ENCODE measurements around the gene TGFBR3.

Gene TGFBR3

GRCh38 chr1:91711504-91712247 lies 174.3 kb downstream of the TGFBR3 start:
- DNase-seq (ENCODE audit: low read depth in 2 of 2) = no peak

- no peak for DNase-seq (ENCODE audit: low read depth in 2 of 2)
These were observed 175.7 kb downstream of the TGFBR3 start for GRCh38 chr1:91710261-91710660.

DNA sequence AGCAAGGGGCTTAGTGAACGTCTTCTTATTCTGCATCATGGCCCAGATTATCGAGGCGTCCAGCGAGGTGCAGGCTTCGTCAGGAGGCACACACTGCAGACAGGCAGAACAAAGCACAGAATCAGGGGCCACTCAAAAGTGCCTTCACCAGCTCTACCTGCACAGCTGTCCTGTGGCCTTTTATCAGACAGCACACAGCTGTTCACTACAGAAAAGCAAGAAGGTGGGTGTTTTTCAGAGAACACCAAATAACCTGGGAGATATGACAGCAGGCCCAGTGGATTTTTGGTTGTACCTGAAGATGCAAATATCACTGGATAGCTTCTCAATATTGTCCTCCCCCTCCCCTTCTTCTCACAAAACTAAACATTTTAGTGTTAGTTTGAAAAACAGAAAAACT lies 177.3 kb downstream of the TGFBR3 start:
- no peak for DNase-seq (ENCODE audit: low read depth in 2 of 2)

GRCh38 chr1:91707890-91708218 lies 178.1 kb downstream of the TGFBR3 start:
- DNase-seq (ENCODE audit: low read depth in 2 of 2) = no peak

GRCh38 chr1:91707114-91707889 lies 178.6 kb downstream of the TGFBR3 start:
- no peak for DNase-seq (ENCODE audit: low read depth in 2 of 2)

GRCh38 chr1:91706140-91706957 lies 179.6 kb downstream of the TGFBR3 start:
- no peak for DNase-seq (ENCODE audit: low read depth in 2 of 2)

DNA sequence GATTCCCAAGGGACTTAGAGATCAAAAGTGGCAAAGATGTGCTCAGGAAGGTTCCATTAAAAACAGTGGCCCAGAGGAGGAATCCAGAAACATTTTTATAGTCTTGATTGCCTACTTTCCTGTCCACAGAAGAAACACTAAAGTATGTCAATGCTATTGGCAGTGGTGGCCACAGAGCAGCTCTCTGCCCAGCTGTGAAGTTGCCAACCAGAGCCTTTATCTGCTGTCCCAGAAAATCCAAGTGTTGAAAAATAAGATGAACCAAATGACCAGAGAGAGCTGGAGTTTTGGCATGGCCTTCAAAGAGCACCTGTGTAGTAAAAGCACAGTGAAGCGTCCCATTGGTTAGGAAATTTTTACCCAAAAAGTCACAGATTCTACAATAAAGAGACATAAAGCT lies 181.2 kb downstream of the TGFBR3 start:
- no peak for DNase-seq (ENCODE audit: low read depth in 2 of 2)

- no peak for DNase-seq (ENCODE audit: low read depth in 2 of 2)
These were observed 182.9 kb downstream of the TGFBR3 start for GRCh38 chr1:91703095-91703494.

GRCh38 chr1:91701472-91701869 lies 184.5 kb downstream of the TGFBR3 start:
- DNase-seq (ENCODE audit: low read depth in 2 of 2) = no peak

DNA sequence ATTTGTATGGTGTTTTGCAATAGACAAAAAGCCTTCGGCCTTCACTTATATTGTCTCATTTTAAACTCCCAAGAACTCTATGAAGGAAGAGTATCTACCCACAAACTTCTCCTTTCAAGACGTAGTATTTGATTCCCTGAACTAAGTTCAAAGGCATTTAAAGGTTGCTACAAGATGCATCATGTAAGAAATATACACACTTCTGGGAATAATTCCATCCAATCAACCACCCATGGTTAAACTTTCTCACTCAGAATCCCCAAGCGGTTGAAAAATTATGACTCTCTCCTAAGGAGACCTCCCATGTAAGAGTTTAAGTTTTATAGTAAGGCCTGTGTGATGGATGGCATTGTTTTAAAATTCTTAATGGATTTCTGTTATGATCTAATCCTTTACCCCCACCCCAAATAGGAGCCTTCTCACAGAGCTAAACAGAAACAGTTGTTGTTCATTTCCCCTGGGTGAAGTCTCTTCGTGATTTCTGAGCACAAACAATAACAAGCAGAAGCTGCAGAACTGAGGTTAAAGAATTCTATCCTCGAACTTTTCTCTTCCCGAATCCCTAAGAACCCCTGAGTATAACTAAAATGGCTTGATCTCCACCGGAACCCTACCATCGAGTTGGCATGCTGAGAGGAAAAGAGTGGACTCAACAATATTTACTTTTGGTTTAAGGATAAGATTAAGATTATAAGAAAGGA lies 185.0 kb downstream of the TGFBR3 start:
- no peak for DNase-seq (ENCODE audit: low read depth in 2 of 2)

DNA sequence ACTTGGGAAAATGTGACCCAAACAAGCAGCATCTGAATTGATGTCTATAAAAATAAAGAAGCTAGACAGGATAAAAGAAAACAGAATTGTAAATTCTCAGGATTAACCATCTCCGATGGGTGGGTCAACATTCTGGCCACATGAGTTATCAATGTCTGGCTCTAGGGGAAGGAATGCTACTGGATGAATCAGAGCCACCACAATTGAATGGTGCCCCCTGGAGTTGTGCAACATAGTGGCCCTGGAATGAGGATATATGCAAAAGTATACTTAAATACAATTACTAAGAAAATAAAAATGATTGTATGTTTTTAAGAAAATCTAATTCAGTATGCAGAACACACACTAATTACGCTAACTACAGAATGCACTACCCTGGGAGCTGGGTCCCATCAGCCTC lies 185.6 kb downstream of the TGFBR3 start:
- DNase-seq (ENCODE audit: low read depth in 2 of 2) = no peak

GRCh38 chr1:91699339-91699974 lies 186.5 kb downstream of the TGFBR3 start:
- DNase-seq (ENCODE audit: low read depth in 2 of 2) = no peak

DNA sequence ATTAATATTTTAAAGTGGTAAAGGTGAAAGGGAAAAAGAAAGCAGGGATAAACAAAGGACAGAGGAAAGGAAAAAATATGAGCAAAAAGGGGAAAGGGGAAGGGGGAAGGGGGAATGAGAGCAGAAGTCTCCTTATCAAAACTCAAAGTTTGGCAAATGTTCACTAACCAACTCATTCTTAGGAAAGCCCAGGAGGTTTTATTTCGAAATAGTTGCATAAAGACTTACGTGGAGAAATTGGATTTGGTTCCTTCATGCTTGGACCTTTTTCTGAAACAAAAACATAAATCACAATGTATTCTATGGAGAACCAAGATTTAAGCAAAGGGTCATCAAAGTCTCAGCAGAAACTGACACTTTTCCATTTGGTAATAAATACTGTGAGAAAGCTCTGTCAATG lies 188.1 kb downstream of the TGFBR3 start:
- no peak for DNase-seq (ENCODE audit: low read depth in 2 of 2)

DNA sequence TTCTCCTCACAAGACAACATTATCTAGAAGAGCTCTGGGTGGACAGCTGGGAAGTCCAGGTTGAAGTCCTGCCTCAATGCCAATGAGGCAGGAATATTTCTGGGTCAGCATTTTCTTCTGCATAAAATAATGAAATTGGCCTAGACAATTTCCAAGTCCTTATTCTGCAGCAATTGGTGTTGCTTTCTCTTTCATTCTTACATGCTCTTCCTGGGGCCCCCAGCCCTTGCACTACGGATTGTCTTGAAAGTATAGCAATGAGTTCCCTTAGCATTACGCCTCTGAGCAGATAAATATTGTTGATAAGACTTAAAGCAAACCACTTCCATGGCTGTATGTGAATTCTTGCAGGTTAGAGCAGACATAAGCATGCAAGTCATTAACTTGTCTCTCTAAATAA lies 188.5 kb downstream of the TGFBR3 start:
- no peak for DNase-seq (ENCODE audit: low read depth in 2 of 2)

DNA sequence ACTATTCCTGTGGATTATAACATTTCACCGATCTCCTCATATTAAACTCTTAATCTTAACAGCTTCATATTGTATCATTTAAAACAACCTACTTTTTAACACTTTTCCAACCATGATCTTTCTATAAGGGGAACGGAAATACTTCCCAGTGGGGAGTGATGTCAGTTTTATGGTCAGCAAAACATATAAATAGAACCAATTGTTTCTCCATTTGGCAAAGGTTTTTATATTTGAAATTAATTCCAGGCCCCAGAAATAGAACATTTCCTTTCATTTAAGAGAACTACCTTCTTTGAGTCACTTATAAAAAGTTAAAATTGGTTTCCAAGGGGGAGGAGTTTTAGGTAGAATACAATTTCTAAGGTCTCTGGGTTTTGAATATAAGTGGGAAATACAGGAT lies 189.6 kb downstream of the TGFBR3 start:
- no peak for DNase-seq (ENCODE audit: low read depth in 2 of 2)

- DNase-seq (ENCODE audit: low read depth in 2 of 2) = no peak
These were observed 192.4 kb downstream of the TGFBR3 start for GRCh38 chr1:91693557-91693956.

DNA sequence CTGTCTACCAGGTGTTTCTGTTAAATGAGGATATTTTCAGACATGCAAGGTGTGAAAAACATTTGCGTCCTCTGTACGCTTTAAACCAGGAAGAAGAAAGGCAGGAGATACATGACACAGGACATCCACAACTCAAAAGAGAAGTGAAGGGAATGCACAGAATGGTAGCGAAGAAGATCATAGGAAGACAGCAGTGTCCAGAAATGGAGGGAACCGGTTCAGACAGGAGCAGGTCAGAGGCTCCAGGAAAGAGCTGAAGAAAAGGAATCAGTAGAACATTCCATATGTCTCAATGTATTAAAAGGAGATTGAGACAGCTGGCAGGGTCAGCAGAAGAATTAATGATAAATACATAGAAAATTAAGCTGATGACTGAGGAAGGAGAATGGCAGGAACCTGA lies 194.4 kb downstream of the TGFBR3 start:
- no peak for DNase-seq (ENCODE audit: low read depth in 2 of 2)

- DNase-seq (ENCODE audit: low read depth in 2 of 2) = no peak
These were observed 196.1 kb downstream of the TGFBR3 start for GRCh38 chr1:91689641-91690481.

GRCh38 chr1:91687452-91687851 lies 198.5 kb downstream of the TGFBR3 start:
- DNase-seq (ENCODE audit: low read depth in 2 of 2) = no peak

DNA sequence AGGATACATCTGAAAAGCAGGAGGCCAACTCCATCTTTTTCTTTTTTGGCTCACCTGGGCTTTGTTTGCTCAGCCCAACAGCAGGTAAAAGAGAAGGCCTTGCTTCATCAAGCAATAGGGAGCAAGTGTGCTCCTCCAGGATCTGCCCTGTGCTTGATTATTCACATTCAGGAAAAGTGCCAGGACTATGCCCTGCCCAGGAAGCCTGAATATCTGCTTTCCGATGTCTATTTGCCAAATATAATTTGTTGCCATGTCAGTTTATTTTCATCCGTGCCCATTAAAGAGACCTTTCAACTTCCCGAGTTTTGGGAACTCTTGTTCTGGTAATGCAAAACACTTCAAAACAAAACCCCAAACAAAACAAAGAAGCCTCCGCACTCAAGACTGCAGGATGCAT lies 200.0 kb downstream of the TGFBR3 start:
- no peak for DNase-seq (ENCODE audit: low read depth in 2 of 2)
